K562 (cell line): ENCODE data around the gene CERCAM. TPM values are rescaled to one million over a fixed set of nuclear protein-coding genes. Genes with fewer than 3 reads are reported as not detected.
A peak's percentile ranks its signal among the peaks of the same experiment; 100 is the strongest.

Experiments used
- CHD1 ChIP-seq: fragments of 200-600 bp; sonication (generic); IDR thresholded peaks from one replicate; pipeline ENCODE4 v1.6.1; 2012; ENCODE audit warnings: mild to moderate bottlenecking, moderate library complexity, low read length, inconsistent platforms
- CHD2 ChIP-seq: IDR thresholded peaks from 2 replicates; pipeline ENCODE4 v1.6.1; 2011; ENCODE audit warnings: low read depth, low read length
- DMBX1 ChIP-seq: fragments of 250-450 bp; sonication (Bioruptor Pico); IDR thresholded peaks from 2 replicates; pipeline ENCODE4 v1.8.0; 2022; ENCODE audit warnings: inconsistent platforms, mild to moderate bottlenecking, moderate library complexity, borderline replicate concordance
- GTF2E2 ChIP-seq: fragments of 200-800 bp; sonication (Bioruptor generic); IDR thresholded peaks from 2 replicates; pipeline ENCODE4 v1.6.1; 2016; ENCODE audit warnings: missing genetic modification characterization, missing compliant biosample characterization
- MTA3 ChIP-seq: fragments of 450-650 bp; formaldehyde crosslinking; IDR thresholded peaks from 2 replicates; pipeline ENCODE4 v1.6.1; 2017; ENCODE audit warnings: mild to moderate bottlenecking, borderline replicate concordance
- NFIC ChIP-seq: fragments of 450-650 bp; IDR thresholded peaks from 2 replicates; pipeline ENCODE4 v1.6.1; 2017; ENCODE audit warnings: mild to moderate bottlenecking, inconsistent platforms
- NUFIP1 ChIP-seq: fragments of 450-650 bp; IDR thresholded peaks from 2 replicates; pipeline ENCODE4 v1.6.1; 2018; ENCODE audit not compliant: partially characterized antibody
- POLR2AphosphoS5 ChIP-seq: IDR thresholded peaks from 2 replicates; pipeline ENCODE4 v1.6.1; 2011; ENCODE audit warnings: mild to moderate bottlenecking, low read depth, low read length, moderate library complexity; ENCODE audit not compliant: control insufficient read depth, insufficient read depth
- RFX1 ChIP-seq: fragments of 450-650 bp; IDR thresholded peaks from 2 replicates; pipeline ENCODE4 v1.6.1; 2016; ENCODE audit warnings: mild to moderate bottlenecking, moderate library complexity
- SMAD3 ChIP-seq: fragments of 450-650 bp; formaldehyde crosslinking; conservative IDR thresholded peaks from 2 replicates; pipeline ENCODE4 v1.4.0; 2020; ENCODE audit warnings: mild to moderate bottlenecking
- ZNF146 ChIP-seq: IDR thresholded peaks from one replicate; pipeline ENCODE4 v1.6.1; 2018; ENCODE audit warnings: missing compliant biosample characterization; ENCODE audit not compliant: unreplicated experiment
- ZNF583 ChIP-seq: fragments of 250-450 bp; sonication (Bioruptor Pico); IDR thresholded peaks from 2 replicates; pipeline ENCODE4 v1.4.0; 2020
- ZNF668 ChIP-seq: fragments of 250-450 bp; sonication (Bioruptor Pico); IDR thresholded peaks from 2 replicates; pipeline ENCODE4 v1.8.0; 2022; ENCODE audit warnings: mild to moderate bottlenecking, inconsistent platforms
- polyA plus RNA-seq, 8 experiments: library from polyadenylated mRNA; depleted of rRNA in 4 of 8; stranded (reverse) in 5 of 8; unstranded in 3 of 8; fragments of >200 nt; fragmentation: Nextera tagmentation in 2 of 8; fragmentation: Illumina TruSeq in 1 of 8; extraction: Ambion mirVana in 2 of 8; extraction: Trizol in 1 of 8; gene quantifications; 2 replicates each; pipeline versions ENCODE4 v1.2.1 to v1.2.3, GENCODE V29; 2011 to 2014; ENCODE audit warnings: inconsistent platforms in 1 of 8, missing spikeins in 1 of 8
- total RNA-seq, 7 experiments: library from RNA; depleted of rRNA in 6 of 7; stranded (reverse); fragments of >200 nt in 6 of 7; fragmentation: Illumina TruSeq in 2 of 7; extraction: Trizol in 2 of 7; gene quantifications; 2 replicates each; pipeline versions ENCODE4 v1.2.1 to v1.2.3, GENCODE V29; 2011 to 2021; ENCODE audit warnings: low replicate concordance in 1 of 7
- TF ChIP-seq, protein P1 (sequence below), 2 experiments: fragments of 200-800 bp in 1 of 2; sonication (Bioruptor generic) in 1 of 2; sonication (generic) in 1 of 2; formaldehyde crosslinking in 1 of 2; IDR thresholded peaks in 1 of 2; conservative IDR thresholded peaks in 1 of 2; 2 replicates each; pipeline versions ENCODE4 v1.5.0 to v1.6.1; 2016 to 2020; ENCODE audit warnings: missing compliant biosample characterization in 1 of 2, missing genetic modification characterization in 1 of 2, missing genetic modification reagents in 1 of 2
- TF ChIP-seq, protein P2 (sequence below): fragments of 250-450 bp; sonication (Bioruptor Pico); IDR thresholded peaks from 2 replicates; pipeline ENCODE4 v1.8.0; 2021; ENCODE audit warnings: moderate library complexity, mild to moderate bottlenecking, inconsistent platforms
- TF ChIP-seq, protein P3 (sequence below): fragments of 250-450 bp; sonication (Bioruptor Pico); IDR thresholded peaks from 2 replicates; pipeline ENCODE4 v1.4.0; 2020; ENCODE audit warnings: mild to moderate bottlenecking, moderate library complexity
- TF ChIP-seq, protein P4 (sequence below): fragments of 250-450 bp; sonication (Bioruptor Pico); IDR thresholded peaks from 2 replicates; pipeline ENCODE4 v1.5.0; 2021; ENCODE audit warnings: mild to moderate bottlenecking, moderate library complexity

Gene CERCAM
- total and polyA plus RNA-seq, 9 of the 15 experiments (the other 6 are each of a cell fraction or from before 2014, with no cell fraction given): 0.75 to 24.0 (median 18.0) TPM

DNA sequence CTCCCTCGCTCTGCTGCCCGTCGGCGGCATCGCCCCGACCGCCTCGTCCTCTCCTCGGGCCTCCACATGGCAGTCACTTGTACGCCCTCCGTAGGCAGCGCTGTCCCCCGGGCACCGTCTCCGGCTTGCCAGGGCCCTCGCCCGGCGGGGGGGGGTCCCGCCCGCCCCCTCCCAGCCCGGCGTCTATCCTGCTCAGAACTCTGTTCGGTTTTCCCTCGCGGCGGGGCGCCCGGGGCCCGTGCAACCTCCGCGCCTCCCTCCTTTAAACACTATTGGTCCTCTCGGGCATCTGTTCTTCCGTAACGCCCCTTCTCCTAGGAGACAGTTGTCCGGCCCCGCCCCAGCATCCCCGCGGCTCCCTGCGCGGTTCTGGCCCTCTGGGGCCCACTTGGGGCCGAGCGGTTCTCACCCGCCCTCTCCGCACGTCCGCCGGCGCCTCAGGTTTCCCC, 36.0 kb downstream of the CERCAM start (continued):
- no peak for TF ChIP-seq ZNF583 (CRISPR knock-in tag)
- no peak for TF ChIP-seq CHD2
- TF ChIP-seq CHD1: peak; percentile 21
- TF ChIP-seq NFIC: no peak; the same call in 1 of the 2 replicates
- TF ChIP-seq, protein P1, sequence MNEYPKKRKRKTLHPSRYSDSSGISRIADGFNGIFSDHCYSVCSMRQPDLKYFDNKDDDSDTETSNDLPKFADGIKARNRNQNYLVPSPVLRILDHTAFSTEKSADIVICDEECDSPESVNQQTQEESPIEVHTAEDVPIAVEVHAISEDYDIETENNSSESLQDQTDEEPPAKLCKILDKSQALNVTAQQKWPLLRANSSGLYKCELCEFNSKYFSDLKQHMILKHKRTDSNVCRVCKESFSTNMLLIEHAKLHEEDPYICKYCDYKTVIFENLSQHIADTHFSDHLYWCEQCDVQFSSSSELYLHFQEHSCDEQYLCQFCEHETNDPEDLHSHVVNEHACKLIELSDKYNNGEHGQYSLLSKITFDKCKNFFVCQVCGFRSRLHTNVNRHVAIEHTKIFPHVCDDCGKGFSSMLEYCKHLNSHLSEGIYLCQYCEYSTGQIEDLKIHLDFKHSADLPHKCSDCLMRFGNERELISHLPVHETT (CRISPR knock-in tag; conservative IDR thresholded peaks at IDR 0.05 in 1 of 2, IDR thresholded peaks at IDR 0.05 in 1 of 2): no peak
- peak; percentile 80 for TF ChIP-seq RFX1
- no peak for TF ChIP-seq DMBX1 (CRISPR knock-in tag)
- no peak for TF ChIP-seq SMAD3 (CRISPR knock-in tag)
- TF ChIP-seq, protein P2, sequence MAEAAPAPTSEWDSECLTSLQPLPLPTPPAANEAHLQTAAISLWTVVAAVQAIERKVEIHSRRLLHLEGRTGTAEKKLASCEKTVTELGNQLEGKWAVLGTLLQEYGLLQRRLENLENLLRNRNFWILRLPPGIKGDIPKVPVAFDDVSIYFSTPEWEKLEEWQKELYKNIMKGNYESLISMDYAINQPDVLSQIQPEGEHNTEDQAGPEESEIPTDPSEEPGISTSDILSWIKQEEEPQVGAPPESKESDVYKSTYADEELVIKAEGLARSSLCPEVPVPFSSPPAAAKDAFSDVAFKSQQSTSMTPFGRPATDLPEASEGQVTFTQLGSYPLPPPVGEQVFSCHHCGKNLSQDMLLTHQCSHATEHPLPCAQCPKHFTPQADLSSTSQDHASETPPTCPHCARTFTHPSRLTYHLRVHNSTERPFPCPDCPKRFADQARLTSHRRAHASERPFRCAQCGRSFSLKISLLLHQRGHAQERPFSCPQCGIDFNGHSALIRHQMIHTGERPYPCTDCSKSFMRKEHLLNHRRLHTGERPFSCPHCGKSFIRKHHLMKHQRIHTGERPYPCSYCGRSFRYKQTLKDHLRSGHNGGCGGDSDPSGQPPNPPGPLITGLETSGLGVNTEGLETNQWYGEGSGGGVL (CRISPR knock-in tag): no peak
- TF ChIP-seq ZNF146: no peak
- no peak for TF ChIP-seq POLR2AphosphoS5
- no peak for TF ChIP-seq NUFIP1
- TF ChIP-seq GTF2E2 (tag): no peak
- TF ChIP-seq, protein P3, sequence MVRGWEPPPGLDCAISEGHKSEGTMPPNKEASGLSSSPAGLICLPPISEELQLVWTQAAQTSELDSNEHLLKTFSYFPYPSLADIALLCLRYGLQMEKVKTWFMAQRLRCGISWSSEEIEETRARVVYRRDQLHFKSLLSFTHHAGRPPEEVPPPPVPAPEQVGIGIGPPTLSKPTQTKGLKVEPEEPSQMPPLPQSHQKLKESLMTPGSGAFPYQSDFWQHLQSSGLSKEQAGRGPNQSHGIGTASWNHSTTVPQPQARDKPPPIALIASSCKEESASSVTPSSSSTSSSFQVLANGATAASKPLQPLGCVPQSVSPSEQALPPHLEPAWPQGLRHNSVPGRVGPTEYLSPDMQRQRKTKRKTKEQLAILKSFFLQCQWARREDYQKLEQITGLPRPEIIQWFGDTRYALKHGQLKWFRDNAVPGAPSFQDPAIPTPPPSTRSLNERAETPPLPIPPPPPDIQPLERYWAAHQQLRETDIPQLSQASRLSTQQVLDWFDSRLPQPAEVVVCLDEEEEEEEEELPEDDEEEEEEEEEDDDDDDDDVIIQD (CRISPR knock-in tag): no peak
- TF ChIP-seq MTA3: no peak
- TF ChIP-seq, protein P4, sequence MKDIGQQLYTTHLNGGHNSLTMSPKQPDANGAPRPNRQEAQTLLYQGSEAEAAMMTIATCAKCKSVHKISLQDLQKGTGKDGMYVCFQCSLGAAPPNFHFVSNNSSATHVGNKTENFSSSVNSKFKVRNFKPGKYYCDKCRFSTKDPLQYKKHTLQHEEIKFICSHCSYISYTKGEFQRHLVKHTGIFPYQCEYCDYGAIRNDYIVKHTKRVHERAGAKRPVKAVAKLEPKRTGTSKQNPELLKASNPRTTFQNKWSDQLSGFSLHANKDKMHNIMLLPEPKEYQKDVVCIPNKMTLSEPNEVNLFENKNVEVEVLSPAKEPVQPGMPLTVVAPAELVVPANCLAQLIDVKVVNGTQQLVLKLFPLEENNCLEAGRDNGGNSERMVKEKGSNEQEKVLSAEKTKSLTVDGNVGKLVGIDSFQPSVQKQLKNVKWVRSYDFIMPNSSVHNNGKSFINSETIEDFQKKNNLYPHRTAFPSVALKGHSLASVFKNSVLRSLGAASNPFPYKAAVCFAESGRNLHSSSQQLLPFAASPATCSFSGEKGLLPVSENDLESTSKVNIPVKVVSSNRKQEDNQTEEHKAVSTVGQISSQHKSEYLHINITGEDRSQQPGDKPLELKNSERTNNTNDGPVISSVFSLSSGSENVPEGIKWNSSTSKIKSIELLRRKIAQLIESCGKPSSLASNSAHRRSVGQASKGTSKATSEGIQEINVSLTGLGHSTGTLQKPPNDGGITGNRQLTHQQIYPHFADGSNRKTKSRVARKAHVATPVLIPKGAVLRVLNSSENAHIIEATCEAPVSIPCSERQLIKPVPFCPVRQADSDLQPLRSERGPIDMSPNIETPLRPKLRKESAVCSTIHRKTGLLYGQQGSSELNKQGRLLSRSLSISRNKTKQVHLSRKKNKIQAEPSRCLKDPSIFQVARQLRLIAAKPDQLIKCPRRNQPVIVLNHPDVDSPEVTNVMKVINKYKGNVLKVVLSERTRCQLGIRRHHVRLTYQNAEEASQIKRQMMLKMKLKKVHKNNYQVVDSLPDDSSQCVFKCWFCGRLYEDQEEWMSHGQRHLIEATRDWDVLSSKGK (CRISPR knock-in tag): no peak
- TF ChIP-seq ZNF668 (CRISPR knock-in tag): no peak
